Colonic mucosa (tissue), 4 donors: ENCODE data around the gene MAP6. TPM values are rescaled to one million over a fixed set of nuclear protein-coding genes. Genes with fewer than 3 reads are reported as not detected.
A peak's percentile ranks its signal among the peaks of the same experiment; 100 is the strongest.

Experiments used
- DNase-seq: peaks from one replicate; pipeline ENCODE4 v3.0.0-alpha.2; 2020
- H3K27ac ChIP-seq: fragments of 200-600 bp; one replicate; pipeline ENCODE4 v1.8.0; 2021
- H3K27me3 ChIP-seq: fragments of 200-600 bp; one replicate; pipeline ENCODE4 v1.8.0; 2021
- H3K36me3 ChIP-seq: fragments of 200-600 bp; one replicate; pipeline ENCODE4 v1.8.0; 2021
- H3K4me1 ChIP-seq: fragments of 200-600 bp; one replicate; pipeline ENCODE4 v1.8.0; 2021; ENCODE audit warnings: mild to moderate bottlenecking
- H3K4me3 ChIP-seq: fragments of 200-600 bp; one replicate; pipeline ENCODE4 v1.8.0; 2021
- H3K9ac ChIP-seq, 2 donors: one replicate each; pipeline ENCODE4 v1.7.0; 2013; ENCODE audit warnings: control low read depth in 2 of 2, low read depth in 2 of 2, low read length in 2 of 2
- H3K9me3 ChIP-seq: fragments of 200-600 bp; one replicate; pipeline ENCODE4 v1.8.0; 2021
- intact Hi-C: fragments of 100-400 bp; cut with DNase I; formaldehyde crosslinking; loops from one replicate; pipeline ENCODE4 v1.14.1; 2022
- total RNA-seq, 2 donors: library from RNA; stranded (reverse); fragmentation: NEBNext Ultra II Directional in 1 of 2; extraction: Animal tissue kit (Norgen Biotek cat#: 25700) in 1 of 2; gene quantifications; one replicate each; pipeline ENCODE4 v1.2.1, GENCODE V29; 2021
- TF ChIP-seq, protein P1 (sequence below): fragments of 200-600 bp; IDR thresholded peaks from one replicate; pipeline ENCODE4 v1.8.0; 2022; ENCODE audit warnings: antibody characterized with exemption, mild to moderate bottlenecking
- donor health status: healthy.
- donor health status: DM: no; HTN: no; CAD: no.
- donor health status: DM: no; HTN: no; CAD: no.

MAP6 gene
- total RNA-seq, 2 donors from 2014 or later, result 0.79 to 2.6 TPM

DNA sequence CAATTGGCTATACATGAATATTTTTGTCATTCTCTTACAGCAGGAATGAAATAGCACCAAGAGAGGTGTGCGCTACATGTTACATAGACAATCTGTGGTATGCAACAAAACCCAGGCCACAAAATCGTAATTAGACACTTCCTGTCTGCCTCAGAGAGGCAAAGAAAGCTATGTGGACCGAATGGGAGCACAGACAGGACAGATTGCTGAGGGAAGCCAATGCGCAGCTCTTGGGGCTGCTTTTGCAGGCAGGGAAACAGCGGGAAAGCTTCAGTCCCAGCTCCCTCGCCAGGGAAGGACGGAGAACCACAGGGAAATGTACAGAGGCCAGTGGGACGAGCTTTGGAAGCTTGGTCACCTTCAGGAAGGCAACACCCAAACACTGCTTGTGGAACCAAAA is 65.9 kb downstream of the MAP6 start:
- H3K4me1 ChIP-seq, result no peaks in the 10 kb centered on the region
- intact Hi-C loops, result no loop called here
- H3K27ac ChIP-seq, result no peak overlapping the region
- TF ChIP-seq, protein P1, sequence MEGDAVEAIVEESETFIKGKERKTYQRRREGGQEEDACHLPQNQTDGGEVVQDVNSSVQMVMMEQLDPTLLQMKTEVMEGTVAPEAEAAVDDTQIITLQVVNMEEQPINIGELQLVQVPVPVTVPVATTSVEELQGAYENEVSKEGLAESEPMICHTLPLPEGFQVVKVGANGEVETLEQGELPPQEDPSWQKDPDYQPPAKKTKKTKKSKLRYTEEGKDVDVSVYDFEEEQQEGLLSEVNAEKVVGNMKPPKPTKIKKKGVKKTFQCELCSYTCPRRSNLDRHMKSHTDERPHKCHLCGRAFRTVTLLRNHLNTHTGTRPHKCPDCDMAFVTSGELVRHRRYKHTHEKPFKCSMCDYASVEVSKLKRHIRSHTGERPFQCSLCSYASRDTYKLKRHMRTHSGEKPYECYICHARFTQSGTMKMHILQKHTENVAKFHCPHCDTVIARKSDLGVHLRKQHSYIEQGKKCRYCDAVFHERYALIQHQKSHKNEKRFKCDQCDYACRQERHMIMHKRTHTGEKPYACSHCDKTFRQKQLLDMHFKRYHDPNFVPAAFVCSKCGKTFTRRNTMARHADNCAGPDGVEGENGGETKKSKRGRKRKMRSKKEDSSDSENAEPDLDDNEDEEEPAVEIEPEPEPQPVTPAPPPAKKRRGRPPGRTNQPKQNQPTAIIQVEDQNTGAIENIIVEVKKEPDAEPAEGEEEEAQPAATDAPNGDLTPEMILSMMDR, result no peak
- no peak overlapping the region for H3K9ac ChIP-seq
- no peaks in the 10 kb centered on the region for H3K27me3 ChIP-seq
- no peak for DNase-seq
- no peak overlapping the region for H3K4me3 ChIP-seq
- no peaks in the 10 kb centered on the region for H3K9me3 ChIP-seq
- H3K36me3 ChIP-seq, result no peaks in the 10 kb centered on the region

DNA sequence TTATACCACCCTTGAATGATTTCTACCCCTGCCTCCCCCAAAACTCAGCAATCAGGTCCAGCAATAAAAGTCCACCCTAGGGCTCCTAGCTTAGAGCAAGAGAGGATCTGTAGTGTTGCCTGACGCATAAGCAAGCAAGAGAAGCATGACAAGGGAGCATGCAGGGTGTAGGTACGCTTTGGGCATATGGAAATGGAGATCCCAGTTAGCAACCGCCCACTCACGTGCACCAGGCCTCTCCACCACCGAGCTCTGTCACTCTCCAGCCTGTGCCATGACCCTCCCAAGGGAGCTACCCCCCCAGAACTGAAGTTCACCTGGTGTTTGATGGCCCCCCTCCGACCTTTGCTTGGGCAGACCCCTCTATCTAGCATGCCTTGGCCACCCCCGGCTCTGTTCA is 67.3 kb downstream of the MAP6 start:
- no peaks in the 10 kb centered on the region for H3K27me3 ChIP-seq
- no peak overlapping the region for H3K27ac ChIP-seq
- H3K4me1 ChIP-seq, result no peaks in the 10 kb centered on the region
- H3K9ac ChIP-seq, result no peak overlapping the region
- intact Hi-C loops, result no loop called here
- H3K9me3 ChIP-seq, result no peaks in the 10 kb centered on the region
- TF ChIP-seq, protein P1, result no peak
- DNase-seq, result no peak
- no peaks in the 10 kb centered on the region for H3K36me3 ChIP-seq
- no peak overlapping the region for H3K4me3 ChIP-seq

DNA sequence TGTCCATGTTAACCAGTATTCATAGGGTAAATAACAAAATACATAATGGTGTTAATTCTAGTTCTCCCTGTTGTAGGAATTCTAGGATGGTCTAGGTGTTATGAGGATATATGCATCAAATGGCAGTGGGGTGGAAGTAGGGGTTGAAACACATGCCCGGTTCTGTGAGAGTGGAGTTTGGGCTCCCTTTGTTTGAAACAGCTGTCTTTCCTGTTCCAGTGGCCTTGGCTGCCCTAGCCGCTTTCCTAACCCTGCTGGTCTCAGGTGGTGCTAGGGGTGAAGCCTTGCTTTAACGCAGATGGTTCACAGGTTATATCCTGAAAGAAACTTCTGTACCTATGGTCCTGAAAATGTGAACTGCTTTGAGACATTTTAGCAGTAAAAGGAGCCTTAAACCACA is 68.5 kb downstream of the MAP6 start:
- no peaks in the 10 kb centered on the region for H3K27me3 ChIP-seq
- no peaks in the 10 kb centered on the region for H3K9me3 ChIP-seq
- TF ChIP-seq, protein P1, result no peak
- H3K27ac ChIP-seq, result no peak overlapping the region
- no peak overlapping the region for H3K9ac ChIP-seq
- H3K36me3 ChIP-seq, result no peaks in the 10 kb centered on the region
- DNase-seq, result no peak
- H3K4me3 ChIP-seq, result no peak overlapping the region
- intact Hi-C loops, result no loop called here
- H3K4me1 ChIP-seq, result no peaks in the 10 kb centered on the region

DNA sequence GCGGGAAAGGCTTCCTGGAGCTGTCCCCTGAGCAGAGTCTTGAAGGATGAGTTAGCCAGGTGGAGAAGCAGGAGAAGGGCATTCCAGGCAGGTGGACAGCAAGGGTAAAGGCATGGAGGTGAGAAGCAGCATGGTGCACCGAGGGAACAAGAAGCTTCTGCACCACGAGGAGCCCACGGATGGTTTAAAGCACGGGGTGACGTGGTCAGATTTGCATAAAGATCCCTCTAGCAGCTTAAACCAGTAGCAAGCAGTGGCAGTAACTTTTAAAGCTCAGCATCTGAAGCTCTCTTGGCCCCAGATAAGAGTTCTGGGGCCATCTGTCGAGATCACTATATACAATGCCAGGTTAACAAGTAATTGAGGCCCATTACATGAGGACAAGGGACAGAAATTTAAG is 69.9 kb downstream of the MAP6 start:
- Histone ChIP-seq H3K27ac (no peak overlapping the region), H3K4me1 (no peaks in the 10 kb centered on the region), H3K4me3 (no peak overlapping the region), H3K9me3 (no peaks in the 10 kb centered on the region), H3K27me3 (no peaks in the 10 kb centered on the region), H3K9ac (no peak overlapping the region), H3K36me3 (no peaks in the 10 kb centered on the region)
- intact Hi-C loops, result no loop called here
- TF ChIP-seq, protein P1, result no peak
- no peak for DNase-seq

DNA sequence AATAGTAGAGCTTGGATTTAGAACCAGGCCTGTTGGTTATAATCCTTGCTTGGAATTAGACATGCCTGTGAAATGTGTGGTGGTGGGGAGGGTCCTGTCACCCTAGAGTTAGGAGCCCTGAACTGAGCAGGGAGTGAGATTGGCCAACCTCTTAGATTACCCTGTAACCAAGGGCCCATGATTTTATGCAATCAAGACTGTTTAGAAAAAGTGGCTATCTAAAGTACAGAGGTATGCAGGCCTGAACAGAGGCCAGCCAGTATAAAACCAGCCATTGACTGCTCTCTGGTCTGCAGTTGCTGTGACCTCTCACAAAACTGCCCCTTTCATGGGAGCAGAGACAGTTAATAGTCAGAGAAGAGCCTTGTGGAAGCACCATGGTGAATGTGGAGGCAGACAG is 70.6 kb downstream of the MAP6 start:
- Histone ChIP-seq H3K27me3 (no peaks in the 10 kb centered on the region), H3K9me3 (no peaks in the 10 kb centered on the region), H3K36me3 (no peaks in the 10 kb centered on the region), H3K27ac (no peak overlapping the region), H3K9ac (no peak overlapping the region), H3K4me3 (no peak overlapping the region), H3K4me1 (no peaks in the 10 kb centered on the region)
- intact Hi-C loops, result no loop called here
- DNase-seq, result no peak
- TF ChIP-seq, protein P1, result no peak

DNA sequence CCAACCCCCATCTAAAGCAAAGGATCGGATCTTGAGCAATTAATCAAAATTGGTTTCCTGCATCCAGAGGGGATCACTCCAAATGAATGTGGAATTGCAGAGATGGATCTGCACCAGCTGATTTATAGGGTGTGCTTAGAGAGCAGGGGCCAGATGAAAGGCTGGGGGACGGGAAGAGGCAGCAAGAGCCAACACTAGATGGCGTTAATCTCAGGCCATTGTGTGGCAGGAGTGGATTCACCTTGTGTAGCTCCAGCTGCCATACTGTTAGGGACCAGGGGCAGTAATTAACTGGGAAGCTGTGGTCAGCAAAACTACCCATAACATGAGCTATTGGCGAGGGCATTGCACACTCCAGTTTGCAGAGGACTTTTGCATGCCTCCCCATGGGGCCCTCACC is 71.2 kb downstream of the MAP6 start:
- no peaks in the 10 kb centered on the region for H3K4me1 ChIP-seq
- no peaks in the 10 kb centered on the region for H3K27me3 ChIP-seq
- no peak overlapping the region for H3K4me3 ChIP-seq
- TF ChIP-seq, protein P1, result peak; percentile 30
- DNase-seq, result no peak
- H3K9me3 ChIP-seq, result no peaks in the 10 kb centered on the region
- no peak overlapping the region for H3K27ac ChIP-seq
- no peaks in the 10 kb centered on the region for H3K36me3 ChIP-seq
- no peak overlapping the region for H3K9ac ChIP-seq
- intact Hi-C loops, result no loop called here
